HEK293 (cell line): ENCODE data around the gene LYPD6B.

ENCODE experiments used
- BCL11A ChIP-seq: fragments of 450-650 bp; formaldehyde crosslinking; IDR thresholded peaks from 2 replicates; pipeline ENCODE4 v1.5.1; 2016; ENCODE audit warnings: low read depth, missing biosample characterization, missing genetic modification characterization
- BCL6B ChIP-seq: fragments of 450-650 bp; formaldehyde crosslinking; IDR thresholded peaks from 2 replicates; pipeline ENCODE4 v1.5.1; 2017; ENCODE audit warnings: missing biosample characterization, missing genetic modification characterization
- CTCF ChIP-seq: fragments of 450-650 bp; formaldehyde crosslinking; IDR thresholded peaks from 2 replicates; pipeline ENCODE4 v1.5.1; 2016; ENCODE audit warnings: missing biosample characterization, missing genetic modification characterization
- HOXD13 ChIP-seq: sonication (generic); formaldehyde crosslinking; IDR thresholded peaks from 2 replicates; pipeline ENCODE4 v1.8.0; 2022; ENCODE audit warnings: missing genetic modification reagents, borderline replicate concordance
- YY1 ChIP-seq: fragments of 450-650 bp; formaldehyde crosslinking; IDR thresholded peaks from 2 replicates; pipeline ENCODE4 v1.5.1; 2018; ENCODE audit warnings: missing biosample characterization, missing genetic modification characterization
- ZBTB1 ChIP-seq: fragments of 450-650 bp; formaldehyde crosslinking; IDR thresholded peaks from 2 replicates; pipeline ENCODE4 v1.5.1; 2016; ENCODE audit warnings: missing biosample characterization, missing genetic modification characterization
- ZBTB8A ChIP-seq: fragments of 450-650 bp; formaldehyde crosslinking; IDR thresholded peaks from 2 replicates; pipeline ENCODE4 v1.5.1; 2016; ENCODE audit warnings: missing biosample characterization, missing genetic modification characterization
- ZNF202 ChIP-seq: fragments of 450-650 bp; formaldehyde crosslinking; IDR thresholded peaks from 2 replicates; pipeline ENCODE4 v1.5.1; 2016; ENCODE audit warnings: missing biosample characterization, missing genetic modification characterization, borderline replicate concordance
- ZNF274 ChIP-seq, 2 experiments: fragments of 200-500 bp in 1 of 2; fragments of 450-650 bp in 1 of 2; sonication (Bioruptor generic) in 1 of 2; formaldehyde crosslinking in 1 of 2; IDR thresholded peaks; 2 replicates each; pipeline versions ENCODE4 v1.5.1 to v1.6.1; 2014 to 2016; ENCODE audit warnings: borderline replicate concordance in 1 of 2, inconsistent platforms in 1 of 2, low read length in 1 of 2, missing biosample characterization in 1 of 2, missing genetic modification characterization in 1 of 2
- ZNF610 ChIP-seq: fragments of 450-650 bp; formaldehyde crosslinking; IDR thresholded peaks from 2 replicates; pipeline ENCODE4 v1.5.1; 2016; ENCODE audit warnings: missing biosample characterization, missing genetic modification characterization, borderline replicate concordance

- TF ChIP-seq ZNF274 (IDR thresholded peaks at IDR 0.05; ENCODE audit: low read length): no peak
- TF ChIP-seq ZNF274 (tag by site-specific recombination; IDR thresholded peaks at IDR 0.05; ENCODE audit: borderline replicate concordance): no peak
- no peak for TF ChIP-seq CTCF (tag by site-specific recombination)
- TF ChIP-seq BCL11A: no peak
- TF ChIP-seq ZNF202 (tag by site-specific recombination): no peak
- TF ChIP-seq BCL6B (tag by site-specific recombination): no peak
- no peak for TF ChIP-seq YY1 (tag by site-specific recombination)
- no peak for TF ChIP-seq ZBTB1 (tag by site-specific recombination)
- TF ChIP-seq ZBTB8A: no peak
- TF ChIP-seq HOXD13 (CRISPR knock-in tag): no peak
- no peak for TF ChIP-seq ZNF610
Measured at GRCh38 chr2:149246186-149246585, 207.7 kb downstream of the LYPD6B start.
